Endothelial cell of umbilical vein (primary cell): Measurements from ENCODE around the gene MCCC1. TPM values are rescaled to one million over a fixed set of nuclear protein-coding genes. Genes with fewer than 3 reads are reported as not detected.

ENCODE experiments used
- BruUV-seq: library from RNA; stranded (reverse); fragments of 400-500 nt; replicated peaks from 2 replicates; lab custom pipeline; 2021; lab: Mats Ljungman, UMichigan
- CTCF ChIA-PET: fragments of 300-600, 350-600 bp; sonication (Branson Sonifier 250); formaldehyde crosslinking; loops from one replicate; lab custom pipeline; 2021; ENCODE audit warnings: antibody characterized with exemption, inconsistent platforms; lab: Charles Lee
- POLR2A ChIA-PET: fragments of 300-600, 350-600 bp; sonication (Branson Sonifier 250); formaldehyde crosslinking; loops from one replicate; lab custom pipeline; 2021; ENCODE audit warnings: antibody characterized with exemption, inconsistent platforms; lab: Charles Lee
- DNase-seq: peaks from one replicate; pipeline ENCODE4 v3.0.0-alpha.2; 2011; ENCODE audit warnings: low read depth, low spot score
- FAIRE-seq: peaks from 2 replicates; lab custom pipeline; 2011; peaks lifted over from hg19 to GRCh38; lab: Jason Lieb, UNC
- H2AFZ ChIP-seq: 2 replicates; pipeline ENCODE4 v1.6.0; 2012; ENCODE audit warnings: low read depth, low read length, control low read depth, inconsistent platforms
- H3K27ac ChIP-seq: 2 replicates; pipeline ENCODE4 v1.5.1; 2011; ENCODE audit warnings: low read depth, mild to moderate bottlenecking, control low read depth, low read length, moderate library complexity; ENCODE audit not compliant: insufficient read depth
- H3K27me3 ChIP-seq, 2 experiments: 2 replicates each; pipeline versions ENCODE4 v1.6.0 to v1.6.1; 2011; ENCODE audit warnings: low read length in 2 of 2, mixed read lengths in 1 of 2; ENCODE audit not compliant: control insufficient read depth in 2 of 2, insufficient read depth in 2 of 2
- H3K36me3 ChIP-seq, 2 experiments: 2 replicates in 1 of 2; 3 replicates in 1 of 2; pipeline ENCODE4 v1.5.1; 2011; ENCODE audit warnings: low read length in 2 of 2, mild to moderate bottlenecking in 1 of 2, moderate library complexity in 1 of 2; ENCODE audit not compliant: control insufficient read depth in 2 of 2, insufficient read depth in 2 of 2; ENCODE audit errors: extremely low read depth in 1 of 2
- H3K4me1 ChIP-seq: 3 replicates; pipeline ENCODE4 v1.5.1; 2011; ENCODE audit warnings: mild to moderate bottlenecking, low read length; ENCODE audit not compliant: control insufficient read depth, insufficient read depth; ENCODE audit errors: extremely low read depth
- H3K4me2 ChIP-seq: 2 replicates; pipeline ENCODE4 v1.6.1; 2011; ENCODE audit warnings: low read length, control low read depth, mixed read lengths; ENCODE audit not compliant: insufficient read depth
- H3K4me3 ChIP-seq, 3 experiments: fragments of 200-600 bp in 1 of 3; sonication (generic), shearing (Covaris generic) in 1 of 3; replicated peaks in 1 of 3; 2 replicates each; pipeline ENCODE4 v1.5.1; 2011 to 2016; ENCODE audit warnings: control low read depth in 3 of 3, low read length in 3 of 3, mild to moderate bottlenecking in 2 of 3, inconsistent platforms in 1 of 3, low read depth in 1 of 3, moderate library complexity in 1 of 3; ENCODE audit not compliant: insufficient read depth in 1 of 3
- H3K79me2 ChIP-seq: 2 replicates; pipeline ENCODE4 v1.6.0; 2012; ENCODE audit warnings: low read length, inconsistent platforms; ENCODE audit not compliant: control insufficient read depth, insufficient read depth
- H3K9ac ChIP-seq: replicated peaks from 2 replicates; pipeline ENCODE3; 2011; ENCODE audit warnings: low read length, control low read depth; ENCODE audit not compliant: insufficient read depth; ENCODE audit errors: extremely low read depth
- H3K9me1 ChIP-seq: replicated peaks from 3 replicates; pipeline ENCODE4 v1.6.0; 2011; ENCODE audit warnings: mild to moderate bottlenecking, low read length; ENCODE audit not compliant: control insufficient read depth, insufficient read depth; ENCODE audit errors: extremely low read depth
- H3K9me3 ChIP-seq: replicated peaks from 2 replicates; pipeline ENCODE4 v1.5.1; 2012; ENCODE audit warnings: low read length, inconsistent platforms; ENCODE audit not compliant: control insufficient read depth, insufficient read depth
- H4K20me1 ChIP-seq: replicated peaks from 2 replicates; pipeline ENCODE3; 2011; ENCODE audit warnings: mild to moderate bottlenecking, low read length; ENCODE audit not compliant: control insufficient read depth, insufficient read depth; ENCODE audit errors: extremely low read depth
- CTCF ChIP-seq, 2 donors: IDR thresholded peaks; 1 replicate in 1 of 2; 2 replicates in 1 of 2; pipeline ENCODE4 v1.5.1; 2011; ENCODE audit warnings: low read length in 2 of 2, mild to moderate bottlenecking in 2 of 2, moderate library complexity in 2 of 2, control low read depth in 1 of 2, inconsistent platforms in 1 of 2, low read depth in 1 of 2; ENCODE audit not compliant: insufficient read depth in 1 of 2; ENCODE audit errors: extremely low read depth in 1 of 2
- EZH2 ChIP-seq: IDR thresholded peaks from 2 replicates; pipeline ENCODE4 v1.6.1; 2012; ENCODE audit warnings: borderline replicate concordance, low read depth, mild to moderate bottlenecking, moderate library complexity, low read length, inconsistent platforms; ENCODE audit not compliant: severe bottlenecking
- FOS ChIP-seq: IDR thresholded peaks from 2 replicates; pipeline ENCODE4 v1.6.1; 2011; ENCODE audit warnings: mild to moderate bottlenecking, low read length, moderate library complexity, borderline replicate concordance; ENCODE audit not compliant: insufficient read depth
- GATA2 ChIP-seq: IDR thresholded peaks from 2 replicates; pipeline ENCODE4 v1.7.0; 2011; ENCODE audit warnings: low read depth, mild to moderate bottlenecking, moderate library complexity, mixed read lengths, low read length; ENCODE audit not compliant: insufficient read length, insufficient read depth
- JUN ChIP-seq: IDR thresholded peaks from 2 replicates; pipeline ENCODE4 v1.6.1; 2011; ENCODE audit warnings: borderline replicate concordance, low read depth; ENCODE audit not compliant: insufficient read length, insufficient read depth
- MAX ChIP-seq: IDR thresholded peaks from 2 replicates; pipeline ENCODE4 v1.6.1; 2011; ENCODE audit not compliant: insufficient read depth, insufficient read length
- MYC ChIP-seq: IDR thresholded peaks from one replicate; pipeline ENCODE4 v1.6.1; 2011; ENCODE audit warnings: mild to moderate bottlenecking, low read depth, low read length
- POLR2A ChIP-seq: IDR thresholded peaks from 2 replicates; pipeline ENCODE4 v1.6.1; 2012; ENCODE audit warnings: low read depth, mild to moderate bottlenecking, control low read depth, low read length
- POLR2AphosphoS5 ChIP-seq: IDR thresholded peaks from 2 replicates; pipeline ENCODE4 v1.6.1; 2012; ENCODE audit warnings: low read depth, mild to moderate bottlenecking, control low read depth, low read length, moderate library complexity; ENCODE audit not compliant: insufficient read depth
- dilution Hi-C: fragments of 300-500 bp; cut with MboI; formaldehyde crosslinking; loops from one replicate; pipeline ENCODE4 v1.15.0; 2019; ENCODE audit warnings: low sequenced_read_pairs; ENCODE audit not compliant: extremely low pct_ligation_motif_present
- intact Hi-C: fragments of 100-400 bp; cut with micrococcal nuclease; formaldehyde crosslinking; loops from one replicate; pipeline ENCODE4 v1.10.0; 2022
- polyA plus RNA-seq, 4 experiments: library from polyadenylated mRNA; depleted of rRNA in 3 of 4; stranded (reverse) in 3 of 4; unstranded in 1 of 4; fragments of >200 nt; gene quantifications; 2 replicates each; pipeline versions ENCODE4 v1.2.1 to v1.2.3, GENCODE V29; 2011 to 2012; ENCODE audit warnings: missing spikeins in 1 of 4
- total RNA-seq: library from RNA; stranded (reverse); gene quantifications from 2 replicates; pipeline ENCODE4 v1.2.3, GENCODE V29; 2021

The MCCC1 gene
- total and polyA plus RNA-seq, 2 donors (not counting 3 experiments of a cell fraction or from before 2014, with no cell fraction given): 9.2 to 19.7 TPM

- H3K9me1 ChIP-seq: no peaks in the 10 kb centered on the region
- dilution Hi-C loops: no loop called here
- FAIRE-seq (no peak), DNase-seq (no peak)
- no peak overlapping the region for H3K4me2 ChIP-seq
- TF ChIP-seq CTCF (IDR thresholded peaks at IDR 0.05; ENCODE audit: extremely low read depth in 1 of 2, insufficient read depth in 1 of 2, low read depth in 1 of 2, low read length in 2 of 2) (no peak), GATA2 (no peak), MAX (no peak), FOS (no peak), POLR2AphosphoS5 (no peak), EZH2 (no peak), JUN (no peak), MYC (no peak), POLR2A (no peak)
- no peak overlapping the region for H3K27ac ChIP-seq
- no peaks in the 10 kb centered on the region for H3K9me3 ChIP-seq
- H3K79me2 ChIP-seq: peaks cover 70% of the 10 kb centered on the region
- no peak overlapping the region for H3K9ac ChIP-seq
- no peaks in the 10 kb centered on the region for H3K27me3 ChIP-seq
- BruUV-seq: no TSS peak
- ChIA-PET POLR2A (no interaction called here), CTCF (no interaction called here)
- H3K36me3 ChIP-seq: no peaks in the 10 kb centered on the region
- peaks cover 7% of the 10 kb centered on the region for H3K4me1 ChIP-seq
- H3K4me3 ChIP-seq: no peak overlapping the region
- H4K20me1 ChIP-seq: peaks cover 4% of the 10 kb centered on the region
- no peak overlapping the region for H2AFZ ChIP-seq
- intact Hi-C loops: no loop called here
These were observed 126.9 kb downstream of the MCCC1 start for GRCh38 chr3:182972387-182972786.
